ENCODE results near the gene PRUNE2. TPM values are rescaled to one million over a fixed set of nuclear protein-coding genes. Genes with fewer than 3 reads are reported as not detected.
"Not testable (repeated sequence)": the region's sequence is repeated elsewhere in the genome, so short reads cannot be mapped to it uniquely, and the experiment has no call there.

The PRUNE2 gene
- total and polyA plus RNA-seq, 9 of the 15 experiments (the other 6 are each of a cell fraction or from before 2014, with no cell fraction given) = 0.05 to 0.45 (median 0.18) TPM; not detected in 1

DNA sequence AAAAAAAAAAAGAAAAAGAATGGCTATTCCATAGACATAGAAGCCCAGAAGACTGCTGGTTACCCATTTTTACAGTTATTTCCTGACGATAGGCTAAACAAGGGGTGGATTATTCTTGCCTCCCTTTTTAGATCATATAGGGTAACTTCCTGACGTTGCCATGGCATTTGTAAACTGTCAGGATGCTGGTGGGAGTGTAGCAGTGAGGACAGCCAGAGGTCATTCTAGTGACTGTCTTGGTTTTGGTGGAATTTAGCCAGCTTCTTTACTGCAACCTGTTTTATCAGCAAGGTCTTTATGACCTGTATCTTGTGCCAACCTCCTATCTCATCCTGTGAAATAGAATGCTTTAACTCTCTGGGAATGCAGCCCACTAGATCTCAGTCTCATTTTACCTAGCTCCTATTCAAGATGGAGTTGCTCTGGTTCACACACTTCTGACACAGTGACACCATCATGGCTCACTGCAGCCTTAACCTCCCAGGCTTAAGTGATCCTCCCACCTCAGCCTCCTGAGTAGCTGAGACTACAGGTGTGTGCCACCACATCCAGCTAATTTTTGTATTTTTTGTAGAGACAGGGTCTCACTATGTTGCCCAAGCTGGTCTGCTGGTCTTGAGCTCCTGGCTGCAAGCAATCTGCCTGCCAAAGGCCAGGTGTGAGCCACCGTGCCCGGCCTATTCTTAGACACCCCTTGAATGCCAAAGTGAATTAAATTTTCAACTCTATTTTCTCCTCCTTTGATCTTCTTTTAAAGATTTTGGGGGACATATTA, 311.8 kb downstream of the PRUNE2 start:
- H3K4me2 ChIP-seq (ENCODE audit: insufficient read depth, low read length); DNase-seq (ENCODE audit: extremely low read depth in 1 of 4, low spot score in 3 of 4); POLR2A ChIA-PET; H2AFZ ChIP-seq (ENCODE audit: low read depth, low read length); H3K9me3 ChIP-seq (replicated peaks; ENCODE audit: control insufficient read depth, insufficient read depth, low read depth, low read length); H3K9me1 ChIP-seq (ENCODE audit: control insufficient read depth, insufficient read depth, low read length); H3K79me2 ChIP-seq (ENCODE audit: control insufficient read depth, insufficient read depth, low read length); BruUV-seq (replicated peaks); H3K4me1 ChIP-seq (replicated peaks in 1 of 2; ENCODE audit: control insufficient read depth in 2 of 2, insufficient read depth in 2 of 2, low read length in 2 of 2); H3K4me3 ChIP-seq; H3K27me3 ChIP-seq (ENCODE audit: control insufficient read depth in 2 of 2, insufficient read depth in 2 of 2, low read length in 2 of 2); H3K36me3 ChIP-seq (ENCODE audit: control insufficient read depth, insufficient read depth, low read length); CTCF ChIA-PET (ENCODE audit: low intra/inter-chr PET ratio); ATAC-seq; intact Hi-C loops (cut with micrococcal nuclease); H3K27ac ChIP-seq (ENCODE audit: extremely low read depth, low read depth, low read length); H4K20me1 ChIP-seq (replicated peaks; ENCODE audit: control insufficient read depth, insufficient read depth, low read length); H3K9ac ChIP-seq (ENCODE audit: insufficient read depth in 1 of 2, low read depth in 2 of 2, low read length in 2 of 2); FAIRE-seq; in situ Hi-C loops (cut with MboI): not testable (repeated sequence)
- WGBS (ENCODE audit: insufficient coverage, low coverage, missing lambda C conversion rate) = 0% methylated on average over 3 of the region's 4 CpGs

DNA sequence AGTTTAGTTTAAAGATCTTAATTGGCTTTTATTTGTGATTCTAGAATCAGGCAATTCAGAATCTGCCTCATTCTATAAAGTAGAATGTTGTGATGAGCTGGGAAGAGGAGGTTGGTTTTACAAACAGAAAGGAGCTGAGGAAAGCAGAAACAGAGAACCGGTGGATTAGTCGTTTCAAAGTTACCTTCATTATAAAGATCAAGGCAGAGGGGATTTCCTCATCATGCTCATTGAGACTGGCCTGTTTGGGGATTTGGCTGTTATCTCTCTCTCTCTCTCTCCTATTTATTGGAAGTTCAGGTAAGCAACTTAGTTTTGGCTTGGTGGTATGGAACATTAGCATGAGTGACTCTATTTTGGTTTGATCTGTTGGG, 313.0 kb downstream of the PRUNE2 start:
- no peaks in the 10 kb centered on the region for H3K79me2 ChIP-seq (ENCODE audit: control insufficient read depth, insufficient read depth, low read length)
- ATAC-seq (no peak), DNase-seq (ENCODE audit: extremely low read depth in 1 of 4, low spot score in 3 of 4) (no peak), FAIRE-seq (no peak)
- intact Hi-C loops (cut with micrococcal nuclease) = no loop called here
- H3K9ac ChIP-seq (ENCODE audit: insufficient read depth in 1 of 2, low read depth in 2 of 2, low read length in 2 of 2) = no peak overlapping the region
- ChIA-PET CTCF (ENCODE audit: low intra/inter-chr PET ratio) (no interaction called here), POLR2A (no interaction called here)
- H3K9me3 ChIP-seq (replicated peaks; ENCODE audit: control insufficient read depth, insufficient read depth, low read depth, low read length) = no peaks in the 10 kb centered on the region
- no peaks in the 10 kb centered on the region for H4K20me1 ChIP-seq (replicated peaks; ENCODE audit: control insufficient read depth, insufficient read depth, low read length)
- no peak overlapping the region for H2AFZ ChIP-seq (ENCODE audit: low read depth, low read length)
- no peak overlapping the region for H3K4me3 ChIP-seq
- in situ Hi-C loops (cut with MboI) = no loop called here
- 0% methylated on average over 2 of the region's 2 CpGs for WGBS (ENCODE audit: insufficient coverage, low coverage, missing lambda C conversion rate)
- H3K36me3 ChIP-seq (ENCODE audit: control insufficient read depth, insufficient read depth, low read length) = no peaks in the 10 kb centered on the region
- no peaks in the 10 kb centered on the region for H3K27me3 ChIP-seq (ENCODE audit: control insufficient read depth in 2 of 2, insufficient read depth in 2 of 2, low read length in 2 of 2)
- H3K9me1 ChIP-seq (ENCODE audit: control insufficient read depth, insufficient read depth, low read length) = no peaks in the 10 kb centered on the region
- H3K27ac ChIP-seq (ENCODE audit: extremely low read depth, low read depth, low read length) = no peak overlapping the region
- no peak overlapping the region for H3K4me2 ChIP-seq (ENCODE audit: insufficient read depth, low read length)
- H3K4me1 ChIP-seq (replicated peaks in 1 of 2; ENCODE audit: control insufficient read depth in 2 of 2, insufficient read depth in 2 of 2, low read length in 2 of 2) = no peaks in the 10 kb centered on the region
- no TSS peak for BruUV-seq (replicated peaks)
- TF ChIP-seq HIVEP1 (CRISPR knock-in tag; IDR thresholded peaks at IDR 0.05) (no peak), CBFA2T2 (conservative IDR thresholded peaks at IDR 0.05) (no peak), TCF7L2 (IDR thresholded peaks at IDR 0.05; ENCODE audit: low read depth, low read length) (no peak), NCOA4 (IDR thresholded peaks at IDR 0.05; ENCODE audit: partially characterized antibody) (no peak), POLR2AphosphoS5 (IDR thresholded peaks at IDR 0.05; ENCODE audit: control insufficient read depth, insufficient read depth, low read depth, low read length) (no peak), GATAD2A (IDR thresholded peaks at IDR 0.05) (no peak)
- TF ChIP-seq, protein P1, sequence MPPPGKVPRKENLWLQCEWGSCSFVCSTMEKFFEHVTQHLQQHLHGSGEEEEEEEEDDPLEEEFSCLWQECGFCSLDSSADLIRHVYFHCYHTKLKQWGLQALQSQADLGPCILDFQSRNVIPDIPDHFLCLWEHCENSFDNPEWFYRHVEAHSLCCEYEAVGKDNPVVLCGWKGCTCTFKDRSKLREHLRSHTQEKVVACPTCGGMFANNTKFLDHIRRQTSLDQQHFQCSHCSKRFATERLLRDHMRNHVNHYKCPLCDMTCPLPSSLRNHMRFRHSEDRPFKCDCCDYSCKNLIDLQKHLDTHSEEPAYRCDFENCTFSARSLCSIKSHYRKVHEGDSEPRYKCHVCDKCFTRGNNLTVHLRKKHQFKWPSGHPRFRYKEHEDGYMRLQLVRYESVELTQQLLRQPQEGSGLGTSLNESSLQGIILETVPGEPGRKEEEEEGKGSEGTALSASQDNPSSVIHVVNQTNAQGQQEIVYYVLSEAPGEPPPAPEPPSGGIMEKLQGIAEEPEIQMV (tag; conservative IDR thresholded peaks at IDR 0.05; ENCODE audit: low read depth) = no peak
- TF ChIP-seq, protein P2, sequence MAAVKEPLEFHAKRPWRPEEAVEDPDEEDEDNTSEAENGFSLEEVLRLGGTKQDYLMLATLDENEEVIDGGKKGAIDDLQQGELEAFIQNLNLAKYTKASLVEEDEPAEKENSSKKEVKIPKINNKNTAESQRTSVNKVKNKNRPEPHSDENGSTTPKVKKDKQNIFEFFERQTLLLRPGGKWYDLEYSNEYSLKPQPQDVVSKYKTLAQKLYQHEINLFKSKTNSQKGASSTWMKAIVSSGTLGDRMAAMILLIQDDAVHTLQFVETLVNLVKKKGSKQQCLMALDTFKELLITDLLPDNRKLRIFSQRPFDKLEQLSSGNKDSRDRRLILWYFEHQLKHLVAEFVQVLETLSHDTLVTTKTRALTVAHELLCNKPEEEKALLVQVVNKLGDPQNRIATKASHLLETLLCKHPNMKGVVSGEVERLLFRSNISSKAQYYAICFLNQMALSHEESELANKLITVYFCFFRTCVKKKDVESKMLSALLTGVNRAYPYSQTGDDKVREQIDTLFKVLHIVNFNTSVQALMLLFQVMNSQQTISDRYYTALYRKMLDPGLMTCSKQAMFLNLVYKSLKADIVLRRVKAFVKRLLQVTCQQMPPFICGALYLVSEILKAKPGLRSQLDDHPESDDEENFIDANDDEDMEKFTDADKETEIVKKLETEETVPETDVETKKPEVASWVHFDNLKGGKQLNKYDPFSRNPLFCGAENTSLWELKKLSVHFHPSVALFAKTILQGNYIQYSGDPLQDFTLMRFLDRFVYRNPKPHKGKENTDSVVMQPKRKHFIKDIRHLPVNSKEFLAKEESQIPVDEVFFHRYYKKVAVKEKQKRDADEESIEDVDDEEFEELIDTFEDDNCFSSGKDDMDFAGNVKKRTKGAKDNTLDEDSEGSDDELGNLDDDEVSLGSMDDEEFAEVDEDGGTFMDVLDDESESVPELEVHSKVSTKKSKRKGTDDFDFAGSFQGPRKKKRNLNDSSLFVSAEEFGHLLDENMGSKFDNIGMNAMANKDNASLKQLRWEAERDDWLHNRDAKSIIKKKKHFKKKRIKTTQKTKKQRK (IDR thresholded peaks at IDR 0.05; ENCODE audit: borderline replicate concordance, low read depth, low read length) = no peak
- TF ChIP-seq, protein P3, sequence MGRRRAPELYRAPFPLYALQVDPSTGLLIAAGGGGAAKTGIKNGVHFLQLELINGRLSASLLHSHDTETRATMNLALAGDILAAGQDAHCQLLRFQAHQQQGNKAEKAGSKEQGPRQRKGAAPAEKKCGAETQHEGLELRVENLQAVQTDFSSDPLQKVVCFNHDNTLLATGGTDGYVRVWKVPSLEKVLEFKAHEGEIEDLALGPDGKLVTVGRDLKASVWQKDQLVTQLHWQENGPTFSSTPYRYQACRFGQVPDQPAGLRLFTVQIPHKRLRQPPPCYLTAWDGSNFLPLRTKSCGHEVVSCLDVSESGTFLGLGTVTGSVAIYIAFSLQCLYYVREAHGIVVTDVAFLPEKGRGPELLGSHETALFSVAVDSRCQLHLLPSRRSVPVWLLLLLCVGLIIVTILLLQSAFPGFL (CRISPR knock-in tag; IDR thresholded peaks at IDR 0.05) = no peak

Data from K562 (cell line).